Endodermal cell (in vitro differentiated cells): ENCODE data around the gene REEP6. TPM values are rescaled to one million over a fixed set of nuclear protein-coding genes. Genes with fewer than 3 reads are reported as not detected.

Source experiments
- DNase-seq: peaks from one replicate; pipeline ENCODE4 v3.0.0-alpha.2; 2017
- H3K27ac ChIP-seq: 2 replicates; pipeline ENCODE4 v1.5.1; 2013; ENCODE audit warnings: mild to moderate bottlenecking, low read depth, low read length, moderate library complexity
- H3K27me3 ChIP-seq: 2 replicates; pipeline ENCODE4 v1.6.1; 2013; ENCODE audit warnings: mild to moderate bottlenecking, low read length, moderate library complexity; ENCODE audit not compliant: insufficient read depth, control insufficient read depth, poor library complexity, severe bottlenecking
- H3K36me3 ChIP-seq: 2 replicates; pipeline ENCODE4 v1.7.0; 2013; ENCODE audit warnings: mild to moderate bottlenecking, low read length, moderate library complexity; ENCODE audit not compliant: control insufficient read depth, insufficient read depth
- H3K4me1 ChIP-seq: one replicate; pipeline ENCODE4 v1.7.0; 2013; ENCODE audit warnings: low read length; ENCODE audit not compliant: control insufficient read depth, insufficient read depth
- H3K4me3 ChIP-seq: 2 replicates; pipeline ENCODE4 v1.5.1; 2013; ENCODE audit warnings: mild to moderate bottlenecking, low read length, moderate library complexity
- H3K9ac ChIP-seq: 2 replicates; pipeline ENCODE4 v1.6.1; 2013; ENCODE audit warnings: mild to moderate bottlenecking, low read length, moderate library complexity; ENCODE audit not compliant: poor library complexity, severe bottlenecking; ENCODE audit errors: extremely low read depth
- H3K9me3 ChIP-seq: 2 replicates; pipeline ENCODE4 v1.6.1; 2013; ENCODE audit warnings: mild to moderate bottlenecking, low read length, moderate library complexity; ENCODE audit not compliant: control insufficient read depth
- H3K27ac Mint-ChIP-seq: 2 replicates; pipeline ENCODE4 v1.8.0; 2020; ENCODE audit warnings: mixed read lengths
- H3K27me3 Mint-ChIP-seq: 2 replicates; pipeline ENCODE4 v1.8.0; 2021; ENCODE audit warnings: mild to moderate bottlenecking, mixed read lengths; ENCODE audit not compliant: insufficient read depth
- H3K36me3 Mint-ChIP-seq: 2 replicates; pipeline ENCODE4 v1.8.0; 2020; ENCODE audit warnings: low read depth, mixed read lengths
- H3K4me1 Mint-ChIP-seq: 2 replicates; pipeline ENCODE4 v1.8.0; 2020; ENCODE audit warnings: mixed read lengths
- H3K4me3 Mint-ChIP-seq: 2 replicates; pipeline ENCODE4 v1.8.0; 2020; ENCODE audit warnings: mild to moderate bottlenecking, moderate library complexity, mixed read lengths
- H3K9me3 Mint-ChIP-seq: 2 replicates; pipeline ENCODE4 v1.8.0; 2020; ENCODE audit warnings: mild to moderate bottlenecking, mixed read lengths
- WGBS, 2 experiments: methylation state at CpG; one replicate each; pipeline versions ENCODE4 v1.1.5 to v1.1.7; 2013; ENCODE audit warnings: missing lambda C conversion rate in 2 of 2, mixed read lengths in 1 of 2; ENCODE audit not compliant: insufficient coverage in 1 of 2, insufficient read length in 1 of 2; 5-methylcytosine and 5-hydroxymethylcytosine counted together
- total RNA-seq, 2 donors: library from RNA; stranded (reverse); fragmentation: NEBNext Ultra II Directional in 1 of 2; extraction: Animal tissue kit (Norgen Biotek cat#: 25700) in 1 of 2; gene quantifications; 2 replicates in 1 of 2; 3 replicates in 1 of 2; pipeline ENCODE4 v1.2.1, GENCODE V29; 2021
- TF ChIP-seq, protein P1 (sequence below): fragments of 200-600 bp; sonication (generic); conservative IDR thresholded peaks from 2 replicates; pipeline ENCODE4 v1.5.0; 2021; ENCODE audit warnings: antibody characterized with exemption, mild to moderate bottlenecking

Gene REEP6
- total RNA-seq, 2 donors from 2014 or later: 24.7 to 49.4 TPM

DNA sequence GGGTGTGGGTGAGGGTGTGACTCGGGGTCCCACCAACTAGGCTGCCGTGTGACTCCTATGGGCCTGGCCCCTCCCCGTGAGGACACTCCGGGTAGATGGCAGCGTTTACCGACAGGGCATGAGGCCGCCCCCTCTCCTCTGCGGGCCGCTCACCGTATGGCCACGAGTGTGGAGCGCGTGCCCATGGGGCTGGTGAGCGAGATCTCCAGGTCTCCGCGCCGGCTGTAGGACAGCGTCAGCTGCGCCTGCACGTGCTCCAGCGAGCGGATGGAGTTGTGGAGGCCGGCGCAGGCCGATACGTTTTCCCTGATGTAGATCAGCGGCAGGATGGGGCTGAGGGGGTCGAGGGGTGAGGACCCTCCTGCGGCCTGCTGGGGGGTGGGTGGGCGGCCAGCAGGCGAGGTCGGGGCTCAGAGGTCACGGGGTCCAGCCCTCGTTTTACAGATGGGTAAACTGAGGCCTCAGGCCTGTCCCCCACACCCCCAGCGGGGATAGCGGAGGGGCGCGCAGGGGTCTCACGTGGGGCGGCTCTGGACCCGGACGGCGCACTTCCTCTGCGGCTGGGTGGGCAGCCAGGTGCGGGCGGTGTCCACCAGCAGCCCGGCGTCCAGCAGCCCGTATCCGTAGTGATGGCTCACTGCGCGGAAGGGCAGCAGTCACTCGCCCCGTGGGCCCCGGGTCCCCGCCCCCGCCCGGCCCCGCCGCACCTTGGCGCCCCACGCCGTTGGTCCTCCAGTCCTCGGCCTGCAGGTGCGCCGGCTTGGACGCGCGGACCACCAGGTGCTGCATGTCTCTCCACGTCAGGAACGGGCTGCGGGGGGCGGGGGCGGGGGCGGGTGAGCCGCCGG lies 7.6 kb upstream of the REEP6 start:
- no peaks in the 10 kb centered on the region for H3K9me3 Mint-ChIP-seq

DNA sequence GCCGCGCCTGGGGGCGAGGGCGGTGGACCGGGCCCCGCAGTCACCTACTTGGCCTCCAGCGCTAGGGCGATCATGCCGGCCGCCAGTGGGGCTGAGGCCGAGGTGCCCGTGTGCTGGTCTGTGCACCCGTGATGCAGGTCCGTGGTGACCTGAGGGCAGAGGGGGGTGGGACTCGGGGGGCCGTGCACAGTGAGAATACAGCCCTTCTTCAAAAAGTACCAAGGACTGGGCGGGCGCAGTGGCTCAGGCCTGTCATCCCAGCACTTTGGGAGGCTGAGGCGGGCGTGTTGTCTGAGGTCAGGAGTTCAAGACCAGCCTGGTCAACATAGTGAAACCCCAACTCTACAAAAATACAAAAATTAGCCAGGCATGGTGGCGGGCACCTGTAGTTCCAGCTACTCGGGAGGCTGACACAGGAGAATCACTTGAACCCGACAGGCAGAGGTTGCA lies 7.0 kb upstream of the REEP6 start:
- 94 to 95% methylated on average over 13 to 23 of the region's 23 CpGs for WGBS, 2 experiments
- no peak for DNase-seq
- Histone ChIP-seq H3K9me3 (no peaks in the 10 kb centered on the region), H3K36me3 (no peaks in the 10 kb centered on the region), H3K9ac (no peak overlapping the region), H3K27ac (no peak overlapping the region), H3K27me3 (no peaks in the 10 kb centered on the region), H3K4me3 (no peak overlapping the region), H3K4me1 (no peaks in the 10 kb centered on the region)
- TF ChIP-seq, protein P1, sequence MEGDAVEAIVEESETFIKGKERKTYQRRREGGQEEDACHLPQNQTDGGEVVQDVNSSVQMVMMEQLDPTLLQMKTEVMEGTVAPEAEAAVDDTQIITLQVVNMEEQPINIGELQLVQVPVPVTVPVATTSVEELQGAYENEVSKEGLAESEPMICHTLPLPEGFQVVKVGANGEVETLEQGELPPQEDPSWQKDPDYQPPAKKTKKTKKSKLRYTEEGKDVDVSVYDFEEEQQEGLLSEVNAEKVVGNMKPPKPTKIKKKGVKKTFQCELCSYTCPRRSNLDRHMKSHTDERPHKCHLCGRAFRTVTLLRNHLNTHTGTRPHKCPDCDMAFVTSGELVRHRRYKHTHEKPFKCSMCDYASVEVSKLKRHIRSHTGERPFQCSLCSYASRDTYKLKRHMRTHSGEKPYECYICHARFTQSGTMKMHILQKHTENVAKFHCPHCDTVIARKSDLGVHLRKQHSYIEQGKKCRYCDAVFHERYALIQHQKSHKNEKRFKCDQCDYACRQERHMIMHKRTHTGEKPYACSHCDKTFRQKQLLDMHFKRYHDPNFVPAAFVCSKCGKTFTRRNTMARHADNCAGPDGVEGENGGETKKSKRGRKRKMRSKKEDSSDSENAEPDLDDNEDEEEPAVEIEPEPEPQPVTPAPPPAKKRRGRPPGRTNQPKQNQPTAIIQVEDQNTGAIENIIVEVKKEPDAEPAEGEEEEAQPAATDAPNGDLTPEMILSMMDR: no peak
- H3K4me1 Mint-ChIP-seq: no peaks in the 10 kb centered on the region
- H3K27ac Mint-ChIP-seq: no peak overlapping the region
- no peak overlapping the region for H3K4me3 Mint-ChIP-seq
- H3K36me3 Mint-ChIP-seq: peaks cover 3% of the 10 kb centered on the region
- H3K27me3 Mint-ChIP-seq: no peaks in the 10 kb centered on the region
- no peaks in the 10 kb centered on the region for H3K9me3 Mint-ChIP-seq

More for the DNA sequence above, 7.6 kb upstream of the REEP6 start:
- H3K9me3 ChIP-seq: no peaks in the 10 kb centered on the region
- Mint-ChIP-seq H3K36me3 (peaks cover 3% of the 10 kb centered on the region), H3K4me3 (no peak overlapping the region), H3K4me1 (no peaks in the 10 kb centered on the region), H3K27me3 (no peaks in the 10 kb centered on the region), H3K27ac (no peak overlapping the region)
- no peak overlapping the region for H3K9ac ChIP-seq
- 95 to 97% methylated on average over 42 to 77 of the region's 77 CpGs for WGBS, 2 experiments
- TF ChIP-seq, protein P1: no peak
- H3K4me1 ChIP-seq: no peaks in the 10 kb centered on the region
- no peaks in the 10 kb centered on the region for H3K36me3 ChIP-seq
- H3K27me3 ChIP-seq: no peaks in the 10 kb centered on the region
- H3K27ac ChIP-seq: no peak overlapping the region
- H3K4me3 ChIP-seq: no peak overlapping the region
- DNase-seq: no peak

DNA sequence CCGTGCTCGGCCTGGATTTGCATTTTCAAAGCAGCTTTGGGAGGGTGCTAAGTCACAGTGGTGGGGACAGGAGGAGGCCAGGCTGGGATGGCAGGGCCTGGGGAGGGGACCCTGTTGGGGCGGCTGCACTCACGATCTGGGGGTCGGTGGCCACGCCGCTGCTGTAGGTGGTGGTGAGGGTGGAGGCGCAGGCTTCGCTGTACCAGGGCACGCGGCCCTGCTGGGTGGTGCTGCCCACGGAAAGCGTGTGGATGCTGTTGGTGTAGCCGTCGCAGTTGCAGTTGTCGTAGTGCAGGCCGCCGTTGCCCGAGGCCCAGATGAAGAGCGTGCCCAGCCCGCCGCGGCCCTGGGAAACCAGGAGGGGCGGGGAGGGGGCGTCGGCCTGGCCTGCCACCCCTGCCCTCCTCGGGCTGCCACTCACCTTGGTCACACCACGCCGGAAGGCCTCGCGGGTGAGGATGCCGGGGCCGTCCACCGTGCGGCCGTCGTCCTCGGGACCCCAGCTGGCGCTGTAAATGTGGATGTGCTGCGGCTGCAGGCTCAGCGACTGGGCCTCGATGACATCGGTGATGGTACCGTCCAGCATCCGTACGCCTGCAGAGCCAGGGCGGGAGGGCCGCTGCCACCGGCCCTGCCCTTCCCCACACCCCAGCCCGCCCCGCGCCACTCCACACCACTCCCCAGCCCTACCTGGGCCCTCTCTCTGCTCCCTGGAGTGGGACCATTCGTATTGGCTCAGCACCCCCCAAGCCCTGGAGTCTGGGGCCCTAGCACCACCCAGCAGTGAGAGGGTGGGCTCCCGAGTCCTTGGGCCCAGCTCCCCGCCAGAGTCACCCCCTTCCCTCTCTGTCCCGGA lies 4.0 kb upstream of the REEP6 start:
- H3K9me3 ChIP-seq: no peaks in the 10 kb centered on the region
- H3K27me3 ChIP-seq: peaks cover 8% of the 10 kb centered on the region
- no peaks in the 10 kb centered on the region for H3K36me3 ChIP-seq
- no peaks in the 10 kb centered on the region for H3K4me1 ChIP-seq
- no peak overlapping the region for H3K4me3 ChIP-seq
- H3K27me3 Mint-ChIP-seq: peaks cover 6% of the 10 kb centered on the region
- H3K4me1 Mint-ChIP-seq: peaks cover 4% of the 10 kb centered on the region
- no peak overlapping the region for H3K4me3 Mint-ChIP-seq
- H3K27ac ChIP-seq: no peak overlapping the region
- no peak overlapping the region for H3K27ac Mint-ChIP-seq
- 94% methylated on average over 33 to 56 of the region's 56 CpGs for WGBS, 2 experiments
- TF ChIP-seq, protein P1: no peak
- H3K9ac ChIP-seq: no peak overlapping the region
- no peaks in the 10 kb centered on the region for H3K9me3 Mint-ChIP-seq
- H3K36me3 Mint-ChIP-seq: peaks cover 3% of the 10 kb centered on the region
- DNase-seq: no peak
